GM23248 (cell line): Measurements from ENCODE around the gene CAMSAP3. TPM values are rescaled to one million over a fixed set of nuclear protein-coding genes. Genes with fewer than 3 reads are reported as not detected.
"Not testable (repeated sequence)": the region's sequence is repeated elsewhere in the genome, so short reads cannot be mapped to it uniquely, and the experiment has no call there.

ENCODE experiments used
- DNase-seq: peaks from one replicate; pipeline ENCODE4 v3.0.0-alpha.2; 2015
- H2AFZ ChIP-seq: fragments of 200-600 bp; sonication (generic); 2 replicates; pipeline ENCODE4 v1.6.1; 2016; ENCODE audit warnings: antibody characterized with exemption
- H3F3A ChIP-seq: fragments of 200-600 bp; sonication (generic); 2 replicates; pipeline ENCODE4 v1.6.1; 2016; ENCODE audit warnings: mild to moderate bottlenecking, antibody characterized with exemption, mixed run types; ENCODE audit not compliant: insufficient read depth
- H3K27ac ChIP-seq: fragments of 200-600 bp; sonication (generic); 2 replicates; pipeline ENCODE4 v1.5.1; 2016; ENCODE audit warnings: mild to moderate bottlenecking
- H3K27me3 ChIP-seq: fragments of 200-600 bp; sonication (generic); replicated peaks from 2 replicates; pipeline ENCODE4 v1.6.1; 2016; ENCODE audit warnings: mild to moderate bottlenecking; ENCODE audit not compliant: insufficient read depth
- H3K36me3 ChIP-seq: fragments of 200-600 bp; sonication (generic); 2 replicates; pipeline ENCODE4 v1.6.1; 2016; ENCODE audit warnings: low read depth, mild to moderate bottlenecking
- H3K4me1 ChIP-seq: fragments of 200-600 bp; sonication (generic); 2 replicates; pipeline ENCODE4 v1.6.1; 2016; ENCODE audit warnings: mild to moderate bottlenecking; ENCODE audit not compliant: insufficient read depth
- H3K4me2 ChIP-seq: fragments of 200-600 bp; sonication (generic); one replicate; pipeline ENCODE4 v1.6.1; 2016; ENCODE audit warnings: mild to moderate bottlenecking; ENCODE audit not compliant: unreplicated experiment
- H3K4me3 ChIP-seq: fragments of 200-600 bp; sonication (generic); 2 replicates; pipeline ENCODE4 v1.5.1; 2016; ENCODE audit warnings: mild to moderate bottlenecking
- H3K79me2 ChIP-seq: fragments of 200-600 bp; sonication (generic); 2 replicates; pipeline ENCODE4 v1.6.1; 2016; ENCODE audit warnings: mild to moderate bottlenecking; ENCODE audit not compliant: insufficient read depth
- H3K9ac ChIP-seq: fragments of 200-600 bp; sonication (generic); 2 replicates; pipeline ENCODE4 v1.6.1; 2016; ENCODE audit warnings: mild to moderate bottlenecking
- H3K9me2 ChIP-seq: fragments of 200-600 bp; sonication (generic); 2 replicates; pipeline ENCODE4 v1.6.1; 2016; ENCODE audit warnings: mixed run types, mild to moderate bottlenecking, moderate library complexity; ENCODE audit not compliant: insufficient read depth
- H3K9me3 ChIP-seq: fragments of 200-600 bp; sonication (generic); one replicate; pipeline ENCODE4 v1.6.1; 2017; ENCODE audit warnings: low read depth
- H4K20me1 ChIP-seq: fragments of 200-600 bp; sonication (generic); 2 replicates; pipeline ENCODE4 v1.6.0; 2016; ENCODE audit not compliant: insufficient read depth
- EZH2 ChIP-seq: fragments of 200-600 bp; sonication (generic); IDR thresholded peaks from 2 replicates; pipeline ENCODE4 v1.6.1; 2018; ENCODE audit warnings: antibody characterized with exemption, mild to moderate bottlenecking; ENCODE audit not compliant: insufficient read depth, poor library complexity, severe bottlenecking
- EZH2phosphoT487 ChIP-seq: fragments of 200-600 bp; sonication (generic); IDR thresholded peaks from 2 replicates; pipeline ENCODE4 v1.6.1; 2018; ENCODE audit warnings: antibody characterized with exemption, moderate library complexity, mild to moderate bottlenecking, low read depth; ENCODE audit not compliant: insufficient read depth
- WGBS, 2 experiments: methylation state at CpG; one replicate each; pipeline ENCODE4 v1.1.6; 2015 to 2017; ENCODE audit warnings: low lambda C conversion rate in 2 of 2, low coverage in 1 of 2; ENCODE audit errors: missing lambda C conversion rate in 2 of 2; 5-methylcytosine and 5-hydroxymethylcytosine counted together
- in situ Hi-C: fragments of 300-500 bp; cut with MboI; formaldehyde crosslinking; loops from 2 replicates; pipeline ENCODE4 v1.15.0; 2020
- polyA plus RNA-seq: library from polyadenylated mRNA; unstranded; fragments of >200 nt; fragmentation: Nextera tagmentation; extraction: Ambion mirVana; gene quantifications from 2 replicates; pipeline ENCODE4 v1.2.1, GENCODE V29; 2016
- total RNA-seq: library from RNA; depleted of rRNA; stranded (reverse); fragments of >200 nt; shearing (Covaris generic); gene quantifications from 2 replicates; pipeline ENCODE4 v1.2.3, GENCODE V29; 2014

CAMSAP3 gene
- total and polyA plus RNA-seq, 2 experiments from 2014 or later: not detected

- H3F3A ChIP-seq: no peaks in the 10 kb centered on the region
- no peaks in the 10 kb centered on the region for H3K79me2 ChIP-seq
- H3K27ac ChIP-seq: no peak overlapping the region
- H3K9me2 ChIP-seq: no peaks in the 10 kb centered on the region
- no peak overlapping the region for H2AFZ ChIP-seq
- H3K36me3 ChIP-seq: no peaks in the 10 kb centered on the region
- in situ Hi-C loops: loop anchor here (10.0 kb wide), 2 partner anchors 109 to 229 kb away; partner anchors contain the start of gene MCEMP1
- H3K27me3 ChIP-seq: no peaks in the 10 kb centered on the region
- TF ChIP-seq EZH2phosphoT487 (no peak), EZH2 (no peak)
- no peaks in the 10 kb centered on the region for H4K20me1 ChIP-seq
- 70 to 72% methylated on average over 5 of the region's 5 CpGs for WGBS, 2 experiments
- H3K9ac ChIP-seq: no peak overlapping the region
- H3K9me3 ChIP-seq: no peaks in the 10 kb centered on the region
- no peaks in the 10 kb centered on the region for H3K4me1 ChIP-seq
- H3K4me3 ChIP-seq: no peak overlapping the region
- no peak for DNase-seq
- H3K4me2 ChIP-seq: no peak overlapping the region
Observed at GRCh38 chr19:7565332-7565731, 30.3 kb upstream of the CAMSAP3 start.

DNA sequence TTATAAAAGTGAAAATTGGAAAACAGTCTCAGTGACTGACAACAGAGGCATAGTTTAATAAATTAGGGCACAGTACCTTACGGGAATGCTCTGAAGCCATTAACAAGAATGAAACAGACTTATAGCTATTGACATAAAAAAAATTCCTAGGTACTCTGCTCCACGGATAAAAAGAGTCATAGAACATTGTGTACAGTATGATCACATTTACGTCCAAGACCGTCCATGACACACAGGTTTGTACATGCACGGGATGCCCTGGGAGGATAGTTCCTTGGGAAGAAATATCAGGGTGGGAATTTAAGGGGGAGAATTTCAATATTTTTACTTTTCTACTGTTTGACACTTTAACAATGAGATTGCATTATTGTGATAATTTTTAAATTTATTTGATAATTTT is 24.9 kb upstream of the CAMSAP3 start:
- WGBS, 2 experiments: 58 to 61% methylated on average over 5 of the region's 5 CpGs
- Histone ChIP-seq H3K4me1 (no peaks in the 10 kb centered on the region), H3K27ac (no peak overlapping the region), H3K9me2 (no peaks in the 10 kb centered on the region), H2AFZ (no peak overlapping the region), H3K9ac (no peak overlapping the region), H3K36me3 (no peaks in the 10 kb centered on the region), H3K27me3 (no peaks in the 10 kb centered on the region), H3F3A (no peaks in the 10 kb centered on the region), H3K79me2 (no peaks in the 10 kb centered on the region), H3K9me3 (no peaks in the 10 kb centered on the region), H4K20me1 (no peaks in the 10 kb centered on the region), H3K4me3 (no peak overlapping the region), H3K4me2 (no peak overlapping the region)
- TF ChIP-seq EZH2: no peak
- no peak for TF ChIP-seq EZH2phosphoT487
- in situ Hi-C loops: no loop called here
- no peak for DNase-seq

- H3K27me3 ChIP-seq: no peaks in the 10 kb centered on the region; the same call in 1 of the 2 replicates
- H3K27ac ChIP-seq: no peak overlapping the region
- H3K4me3 ChIP-seq: no peak overlapping the region
- no peaks in the 10 kb centered on the region for H3K9me3 ChIP-seq
- H3F3A ChIP-seq: no peaks in the 10 kb centered on the region
- H3K4me1 ChIP-seq: no peaks in the 10 kb centered on the region
- no peaks in the 10 kb centered on the region for H3K36me3 ChIP-seq
- 55 to 63% methylated on average over 9 of the region's 9 CpGs for WGBS, 2 experiments
- no peaks in the 10 kb centered on the region for H3K9me2 ChIP-seq
- H3K4me2 ChIP-seq: no peak overlapping the region
- DNase-seq: peak; percentile 52
- in situ Hi-C loops: no loop called here
- H2AFZ ChIP-seq: no peak overlapping the region
- H4K20me1 ChIP-seq: no peaks in the 10 kb centered on the region
- TF ChIP-seq EZH2phosphoT487: no peak
- no peak for TF ChIP-seq EZH2
- H3K79me2 ChIP-seq: no peaks in the 10 kb centered on the region
- H3K9ac ChIP-seq: no peak overlapping the region
Observed at GRCh38 chr19:7575434-7576040, 20.1 kb upstream of the CAMSAP3 start.

- H3K27me3 ChIP-seq, H3K9ac ChIP-seq, H3K4me3 ChIP-seq, H4K20me1 ChIP-seq, in situ Hi-C loops, H3F3A ChIP-seq, H3K9me2 ChIP-seq, H3K9me3 ChIP-seq, H3K36me3 ChIP-seq, H3K4me2 ChIP-seq, H2AFZ ChIP-seq, H3K4me1 ChIP-seq, H3K27ac ChIP-seq, DNase-seq, H3K79me2 ChIP-seq: not testable (repeated sequence)
- WGBS, 2 experiments: 86 to 100% methylated on average over 1 of the region's 1 CpG
Observed at GRCh38 chr19:7577422-7577821, 18.2 kb upstream of the CAMSAP3 start.

DNA sequence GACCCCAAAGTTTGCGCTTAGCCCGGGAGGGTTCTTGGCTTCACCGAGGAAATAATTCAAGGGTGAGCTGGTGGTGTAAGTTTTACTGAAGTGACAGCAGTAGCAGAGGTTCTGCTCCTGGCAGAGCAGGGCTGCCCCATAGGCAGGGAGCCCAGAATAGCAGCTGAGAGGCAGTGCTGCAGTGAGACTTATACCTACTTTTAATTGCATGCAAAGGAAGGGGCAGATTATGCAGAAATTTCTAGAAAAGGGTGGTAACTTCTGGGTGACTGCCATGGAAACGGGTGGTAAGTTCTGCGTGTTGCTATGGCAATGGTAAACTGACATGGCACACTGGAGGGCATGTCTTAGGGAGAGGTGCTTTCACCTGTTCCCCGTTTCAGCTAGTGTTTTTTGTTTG is 17.5 kb upstream of the CAMSAP3 start:
- no peaks in the 10 kb centered on the region for H3F3A ChIP-seq
- H3K9me2 ChIP-seq: no peaks in the 10 kb centered on the region
- no peak overlapping the region for H3K9ac ChIP-seq
- H3K79me2 ChIP-seq: no peaks in the 10 kb centered on the region
- no peak for DNase-seq
- TF ChIP-seq EZH2phosphoT487: no peak
- no peak for TF ChIP-seq EZH2
- H3K27ac ChIP-seq: no peak overlapping the region
- 40 to 46% methylated on average over 6 of the region's 6 CpGs for WGBS, 2 experiments
- no peak overlapping the region for H3K4me2 ChIP-seq
- no peaks in the 10 kb centered on the region for H3K4me1 ChIP-seq
- H3K4me3 ChIP-seq: no peak overlapping the region
- H2AFZ ChIP-seq: no peak overlapping the region
- in situ Hi-C loops: no loop called here
- H3K9me3 ChIP-seq: no peaks in the 10 kb centered on the region
- H3K36me3 ChIP-seq: no peaks in the 10 kb centered on the region
- no peaks in the 10 kb centered on the region; the same call in 1 of the 2 replicates for H3K27me3 ChIP-seq
- H4K20me1 ChIP-seq: no peaks in the 10 kb centered on the region
